Parathyroid adenoma (tissue), 2 donors: ENCODE data around the gene ARHGAP32.

Experiments used
- H2AFZ ChIP-seq: fragments of 300-600 bp; sonication (generic); one replicate; pipeline ENCODE4 v1.7.0; 2017; ENCODE audit warnings: antibody characterized with exemption, mild to moderate bottlenecking
- H3K27ac ChIP-seq: fragments of 300-600 bp; sonication (generic); one replicate; pipeline ENCODE4 v1.7.0; 2017
- H3K27me3 ChIP-seq: fragments of 300-600 bp; sonication (generic); one replicate; pipeline ENCODE4 v1.7.0; 2017; ENCODE audit warnings: low read length; ENCODE audit not compliant: control insufficient read depth, insufficient read depth
- H3K36me3 ChIP-seq: fragments of 300-600 bp; sonication (generic); one replicate; pipeline ENCODE4 v1.7.0; 2017; ENCODE audit warnings: low read length; ENCODE audit not compliant: control insufficient read depth, insufficient read depth
- H3K4me1 ChIP-seq: fragments of 300-600 bp; sonication (generic); one replicate; pipeline ENCODE4 v1.7.0; 2017; ENCODE audit warnings: control low read depth
- H3K4me2 ChIP-seq: fragments of 300-600 bp; sonication (generic); one replicate; pipeline ENCODE4 v1.7.0; 2017; ENCODE audit warnings: low read length
- H3K4me3 ChIP-seq: fragments of 300-600 bp; sonication (generic); one replicate; pipeline ENCODE4 v1.7.0; 2017; ENCODE audit warnings: low read depth, low read length
- H3K79me2 ChIP-seq: fragments of 300-600 bp; sonication (generic); one replicate; pipeline ENCODE4 v1.7.0; 2017; ENCODE audit warnings: control low read depth
- H3K9ac ChIP-seq: fragments of 300-600 bp; sonication (generic); one replicate; pipeline ENCODE4 v1.7.0; 2017; ENCODE audit warnings: mild to moderate bottlenecking
- H3K9me3 ChIP-seq: fragments of 300-600 bp; sonication (generic); one replicate; pipeline ENCODE4 v1.7.0; 2017; ENCODE audit warnings: low read length; ENCODE audit not compliant: control insufficient read depth
- CTCF ChIP-seq: fragments of 300-600 bp; sonication (generic); IDR thresholded peaks from one replicate; pipeline ENCODE4 v1.7.0; 2017; ENCODE audit warnings: antibody characterized with exemption, mild to moderate bottlenecking
- donor health status: primary hyperparathyroidism.

ARHGAP32 gene

GRCh38 chr11:129192150-129192549, at the start of gene ARHGAP32:
TSS of gene ARHGAP32 (minus strand) at chr11:129192325. CDS start at chr11:129192198, 127 bp downstream.
- no peaks in the 10 kb centered on the region for H3K79me2 ChIP-seq
- H3K36me3 ChIP-seq = no peaks in the 10 kb centered on the region
- no peaks in the 10 kb centered on the region for H3K4me1 ChIP-seq
- H3K9me3 ChIP-seq = no peaks in the 10 kb centered on the region
- TF ChIP-seq CTCF = no peak
- H2AFZ ChIP-seq = no peak within 1 kb of the TSS
- no peak within 1 kb of the TSS for H3K4me3 ChIP-seq
- no peak within 1 kb of the TSS for H3K4me2 ChIP-seq
- H3K27ac ChIP-seq = no peak within 1 kb of the TSS
- H3K9ac ChIP-seq = no peak within 1 kb of the TSS
- no peaks in the 10 kb centered on the region for H3K27me3 ChIP-seq

GRCh38 chr11:129239207-129239606, 47.1 kb upstream of the ARHGAP32 start:
- H3K9ac ChIP-seq = no peak overlapping the region
- H3K4me3 ChIP-seq = no peak overlapping the region
- no peaks in the 10 kb centered on the region for H3K9me3 ChIP-seq
- H3K27ac ChIP-seq = no peak overlapping the region
- no peak overlapping the region for H2AFZ ChIP-seq
- H3K79me2 ChIP-seq = peaks cover 3% of the 10 kb centered on the region
- no peak overlapping the region for H3K4me2 ChIP-seq
- TF ChIP-seq CTCF = no peak
- H3K27me3 ChIP-seq = no peaks in the 10 kb centered on the region
- H3K4me1 ChIP-seq = no peaks in the 10 kb centered on the region
- H3K36me3 ChIP-seq = no peaks in the 10 kb centered on the region

- Histone ChIP-seq H3K9me3 (no peaks in the 10 kb centered on the region), H3K27me3 (no peaks in the 10 kb centered on the region), H3K4me1 (no peaks in the 10 kb centered on the region), H3K27ac (no peak overlapping the region), H3K4me3 (no peak overlapping the region), H3K9ac (no peak overlapping the region), H3K4me2 (no peak overlapping the region), H3K79me2 (peaks cover 2% of the 10 kb centered on the region), H2AFZ (no peak overlapping the region), H3K36me3 (no peaks in the 10 kb centered on the region)
- TF ChIP-seq CTCF = no peak
Measured at GRCh38 chr11:129237880-129238638, 45.9 kb upstream of the ARHGAP32 start.

GRCh38 chr11:129237456-129237855, 45.3 kb upstream of the ARHGAP32 start:
- no peaks in the 10 kb centered on the region for H3K9me3 ChIP-seq
- H3K79me2 ChIP-seq = no peaks in the 10 kb centered on the region
- H3K4me3 ChIP-seq = no peak overlapping the region
- no peak for TF ChIP-seq CTCF
- H3K27me3 ChIP-seq = no peaks in the 10 kb centered on the region
- H3K4me2 ChIP-seq = no peak overlapping the region
- H3K9ac ChIP-seq = no peak overlapping the region
- H2AFZ ChIP-seq = no peak overlapping the region
- no peak overlapping the region for H3K27ac ChIP-seq
- no peaks in the 10 kb centered on the region for H3K4me1 ChIP-seq
- H3K36me3 ChIP-seq = no peaks in the 10 kb centered on the region

GRCh38 chr11:129236850-129237249, 44.7 kb upstream of the ARHGAP32 start:
- H3K27me3 ChIP-seq = no peaks in the 10 kb centered on the region
- H3K4me2 ChIP-seq = no peak overlapping the region
- no peaks in the 10 kb centered on the region for H3K4me1 ChIP-seq
- no peaks in the 10 kb centered on the region for H3K9me3 ChIP-seq
- no peak overlapping the region for H2AFZ ChIP-seq
- TF ChIP-seq CTCF = no peak
- no peak overlapping the region for H3K9ac ChIP-seq
- no peaks in the 10 kb centered on the region for H3K36me3 ChIP-seq
- no peaks in the 10 kb centered on the region for H3K79me2 ChIP-seq
- no peak overlapping the region for H3K27ac ChIP-seq
- no peak overlapping the region for H3K4me3 ChIP-seq
